ENCODE measurements around the gene MAD2L1BP. TPM values are rescaled to one million over a fixed set of nuclear protein-coding genes. Genes with fewer than 3 reads are reported as not detected.

Gene MAD2L1BP
- total RNA-seq = 26.0 and 33.0 TPM in 2 replicates

GRCh38 chr6:43635387-43636307, at the start of gene MAD2L1BP:
Gene MAD2L1BP, plus strand, starts transcription at chr6:43635840. Its CDS starts 36 bp downstream, at chr6:43635876.

GRCh38 chr6:43629104-43629504, 6.5 kb upstream of the MAD2L1BP start, which contains the start of gene GTPBP2:
Gene GTPBP2, minus strand, starts transcription at chr6:43629264. Its CDS starts 102 bp downstream, at chr6:43629162.

GRCh38 chr6:43644940-43645612, 9.4 kb downstream of the MAD2L1BP start, which contains the start of gene RSPH9:
Gene RSPH9, plus strand, starts transcription at chr6:43645036. Its CDS starts 63 bp downstream, at chr6:43645099.

GRCh38 chr6:43687437-43688347, 52.1 kb downstream of the MAD2L1BP start, which contains the start of gene MRPS18A:
Gene MRPS18A, minus strand, starts transcription at chr6:43687791. Its CDS starts 12 bp downstream, at chr6:43687779.

Other genes starting within 250 kb of the MAD2L1BP start
- 18.0 and 19.7 TPM in 2 replicates for gene ABCC10, start 208.3 kb upstream of the MAD2L1BP start, total RNA-seq
- 36.1 and 47.8 TPM in 2 replicates for gene DLK2, start 180.3 kb upstream of the MAD2L1BP start, total RNA-seq
- gene TJAP1, start 158.3 kb upstream of the MAD2L1BP start, total RNA-seq = 21.9 and 29.0 TPM in 2 replicates
- 0.16 and 0.27 TPM in 2 replicates for gene LRRC73, start 125.5 kb upstream of the MAD2L1BP start, total RNA-seq
- 81.4 and 82.4 TPM in 2 replicates for gene YIPF3, start 118.9 kb upstream of the MAD2L1BP start, total RNA-seq
- gene POLR1C, start 118.8 kb upstream of the MAD2L1BP start, total RNA-seq = 31.3 and 46.5 TPM in 2 replicates
- 29.0 and 30.2 TPM in 2 replicates for gene XPO5, start 59.8 kb upstream of the MAD2L1BP start, total RNA-seq
- 25.1 and 26.1 TPM in 2 replicates for gene POLH, start 59.7 kb upstream of the MAD2L1BP start, total RNA-seq
- gene GTPBP2, start 6.6 kb upstream of the MAD2L1BP start, total RNA-seq = 34.1 and 60.1 TPM in 2 replicates
- gene RSPH9, start 9.2 kb downstream of the MAD2L1BP start, total RNA-seq = not detected in 2 replicates
- 55.4 and 62.5 TPM in 2 replicates for gene MRPS18A, start 52.0 kb downstream of the MAD2L1BP start, total RNA-seq
- gene VEGFA, start 134.4 kb downstream of the MAD2L1BP start, total RNA-seq = 89.3 and 185 TPM in 2 replicates